OCI-LY3 (cell line): ENCODE measurements around the gene GRID2.

Experiments used
- EZH2phosphoT487 ChIP-seq: fragments of 200-600 bp; shearing (Covaris generic); IDR thresholded peaks from 2 replicates; pipeline ENCODE4 v1.6.1; 2018; ENCODE audit warnings: antibody characterized with exemption, mixed run types, low read depth
- TF ChIP-seq, protein P1 (sequence below): fragments of 200-600, 300-600 bp; sonication (generic); IDR thresholded peaks from 2 replicates; pipeline ENCODE4 v1.5.1; 2014; ENCODE audit warnings: antibody characterized with exemption, low read length, low read depth

DNA sequence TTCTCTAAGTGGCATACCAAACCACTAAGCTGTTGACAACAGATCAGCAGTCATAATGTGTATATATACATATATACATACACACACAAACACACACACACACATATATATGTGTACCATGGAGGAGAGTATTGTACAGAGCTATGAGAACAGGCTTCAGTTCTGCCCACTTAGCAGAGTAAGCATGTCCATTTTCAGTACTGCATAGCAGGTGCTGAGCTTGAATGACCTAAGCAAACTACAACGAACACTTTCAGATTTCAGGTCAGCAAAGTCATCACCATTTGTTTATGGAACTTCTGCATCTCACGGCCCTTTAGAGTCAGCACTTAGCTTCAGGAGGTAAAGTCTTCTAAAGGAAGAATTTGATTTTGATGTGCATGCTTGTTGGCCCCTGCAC is 789.0 kb downstream of the GRID2 start:
- TF ChIP-seq, protein P1, sequence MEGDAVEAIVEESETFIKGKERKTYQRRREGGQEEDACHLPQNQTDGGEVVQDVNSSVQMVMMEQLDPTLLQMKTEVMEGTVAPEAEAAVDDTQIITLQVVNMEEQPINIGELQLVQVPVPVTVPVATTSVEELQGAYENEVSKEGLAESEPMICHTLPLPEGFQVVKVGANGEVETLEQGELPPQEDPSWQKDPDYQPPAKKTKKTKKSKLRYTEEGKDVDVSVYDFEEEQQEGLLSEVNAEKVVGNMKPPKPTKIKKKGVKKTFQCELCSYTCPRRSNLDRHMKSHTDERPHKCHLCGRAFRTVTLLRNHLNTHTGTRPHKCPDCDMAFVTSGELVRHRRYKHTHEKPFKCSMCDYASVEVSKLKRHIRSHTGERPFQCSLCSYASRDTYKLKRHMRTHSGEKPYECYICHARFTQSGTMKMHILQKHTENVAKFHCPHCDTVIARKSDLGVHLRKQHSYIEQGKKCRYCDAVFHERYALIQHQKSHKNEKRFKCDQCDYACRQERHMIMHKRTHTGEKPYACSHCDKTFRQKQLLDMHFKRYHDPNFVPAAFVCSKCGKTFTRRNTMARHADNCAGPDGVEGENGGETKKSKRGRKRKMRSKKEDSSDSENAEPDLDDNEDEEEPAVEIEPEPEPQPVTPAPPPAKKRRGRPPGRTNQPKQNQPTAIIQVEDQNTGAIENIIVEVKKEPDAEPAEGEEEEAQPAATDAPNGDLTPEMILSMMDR = no peak
- no peak for TF ChIP-seq EZH2phosphoT487
